Colonic mucosa (tissue), 4 donors: Measurements from ENCODE around the gene MYCT1. TPM values are rescaled to one million over a fixed set of nuclear protein-coding genes. Genes with fewer than 3 reads are reported as not detected.

Experiments used
- DNase-seq: peaks from one replicate; pipeline ENCODE4 v3.0.0-alpha.2; 2020
- H3K27ac ChIP-seq: fragments of 200-600 bp; one replicate; pipeline ENCODE4 v1.8.0; 2021
- H3K27me3 ChIP-seq: fragments of 200-600 bp; one replicate; pipeline ENCODE4 v1.8.0; 2021
- H3K36me3 ChIP-seq: fragments of 200-600 bp; one replicate; pipeline ENCODE4 v1.8.0; 2021
- H3K4me1 ChIP-seq: fragments of 200-600 bp; one replicate; pipeline ENCODE4 v1.8.0; 2021; ENCODE audit warnings: mild to moderate bottlenecking
- H3K4me3 ChIP-seq: fragments of 200-600 bp; one replicate; pipeline ENCODE4 v1.8.0; 2021
- H3K9ac ChIP-seq, 2 donors: one replicate each; pipeline ENCODE4 v1.7.0; 2013; ENCODE audit warnings: control low read depth in 2 of 2, low read depth in 2 of 2, low read length in 2 of 2
- H3K9me3 ChIP-seq: fragments of 200-600 bp; one replicate; pipeline ENCODE4 v1.8.0; 2021
- intact Hi-C: fragments of 100-400 bp; cut with DNase I; formaldehyde crosslinking; loops from one replicate; pipeline ENCODE4 v1.14.1; 2022
- total RNA-seq, 2 donors: library from RNA; stranded (reverse); fragmentation: NEBNext Ultra II Directional in 1 of 2; extraction: Animal tissue kit (Norgen Biotek cat#: 25700) in 1 of 2; gene quantifications; one replicate each; pipeline ENCODE4 v1.2.1, GENCODE V29; 2021
- TF ChIP-seq, protein P1 (sequence below): fragments of 200-600 bp; IDR thresholded peaks from one replicate; pipeline ENCODE4 v1.8.0; 2022; ENCODE audit warnings: antibody characterized with exemption, mild to moderate bottlenecking
- donor health status: healthy.
- donor health status: DM: no; HTN: no; CAD: no.
- donor health status: DM: no; HTN: no; CAD: no.

Gene MYCT1
- total RNA-seq, 2 donors from 2014 or later = 1.9 to 4.8 TPM

DNA sequence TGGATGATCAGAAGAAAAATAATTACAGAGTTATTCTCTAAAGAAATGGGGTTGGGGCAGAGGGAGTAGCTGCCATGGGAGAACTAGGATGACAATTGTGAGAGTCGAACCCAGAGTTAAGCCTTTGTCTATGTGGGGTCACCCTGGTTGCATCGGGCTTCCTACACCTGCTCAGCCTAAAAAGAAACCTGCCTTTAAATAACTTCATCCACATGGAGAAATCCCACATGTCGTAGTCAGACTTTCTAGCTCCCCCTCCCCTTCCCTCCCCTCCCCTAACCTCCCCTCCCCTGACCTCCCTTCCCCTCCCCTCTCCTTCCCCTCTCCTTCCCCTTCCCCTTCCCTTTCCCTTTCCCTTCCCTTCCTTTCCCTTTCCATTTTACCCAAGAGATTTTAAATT, 67.6 kb downstream of the MYCT1 start:
- Histone ChIP-seq H3K27me3 (no peaks in the 10 kb centered on the region), H3K27ac (no peak overlapping the region), H3K9ac (no peak overlapping the region), H3K9me3 (no peaks in the 10 kb centered on the region), H3K4me1 (no peaks in the 10 kb centered on the region), H3K4me3 (no peak overlapping the region), H3K36me3 (no peaks in the 10 kb centered on the region)
- TF ChIP-seq, protein P1, sequence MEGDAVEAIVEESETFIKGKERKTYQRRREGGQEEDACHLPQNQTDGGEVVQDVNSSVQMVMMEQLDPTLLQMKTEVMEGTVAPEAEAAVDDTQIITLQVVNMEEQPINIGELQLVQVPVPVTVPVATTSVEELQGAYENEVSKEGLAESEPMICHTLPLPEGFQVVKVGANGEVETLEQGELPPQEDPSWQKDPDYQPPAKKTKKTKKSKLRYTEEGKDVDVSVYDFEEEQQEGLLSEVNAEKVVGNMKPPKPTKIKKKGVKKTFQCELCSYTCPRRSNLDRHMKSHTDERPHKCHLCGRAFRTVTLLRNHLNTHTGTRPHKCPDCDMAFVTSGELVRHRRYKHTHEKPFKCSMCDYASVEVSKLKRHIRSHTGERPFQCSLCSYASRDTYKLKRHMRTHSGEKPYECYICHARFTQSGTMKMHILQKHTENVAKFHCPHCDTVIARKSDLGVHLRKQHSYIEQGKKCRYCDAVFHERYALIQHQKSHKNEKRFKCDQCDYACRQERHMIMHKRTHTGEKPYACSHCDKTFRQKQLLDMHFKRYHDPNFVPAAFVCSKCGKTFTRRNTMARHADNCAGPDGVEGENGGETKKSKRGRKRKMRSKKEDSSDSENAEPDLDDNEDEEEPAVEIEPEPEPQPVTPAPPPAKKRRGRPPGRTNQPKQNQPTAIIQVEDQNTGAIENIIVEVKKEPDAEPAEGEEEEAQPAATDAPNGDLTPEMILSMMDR = no peak
- DNase-seq = no peak
- intact Hi-C loops = no loop called here

GRCh38 chr6:152769159-152769558, 71.5 kb downstream of the MYCT1 start:
- DNase-seq = no peak
- no peak overlapping the region for H3K27ac ChIP-seq
- no peaks in the 10 kb centered on the region for H3K27me3 ChIP-seq
- intact Hi-C loops = no loop called here
- no peak overlapping the region for H3K4me3 ChIP-seq
- H3K36me3 ChIP-seq = no peaks in the 10 kb centered on the region
- TF ChIP-seq, protein P1 = no peak
- H3K4me1 ChIP-seq = no peaks in the 10 kb centered on the region
- H3K9me3 ChIP-seq = no peaks in the 10 kb centered on the region
- H3K9ac ChIP-seq = no peak overlapping the region

GRCh38 chr6:152769993-152770392, 72.3 kb downstream of the MYCT1 start:
- no peaks in the 10 kb centered on the region for H3K36me3 ChIP-seq
- H3K4me3 ChIP-seq = no peak overlapping the region
- H3K9ac ChIP-seq = no peak overlapping the region
- no peaks in the 10 kb centered on the region for H3K9me3 ChIP-seq
- no peaks in the 10 kb centered on the region for H3K4me1 ChIP-seq
- intact Hi-C loops = no loop called here
- no peaks in the 10 kb centered on the region for H3K27me3 ChIP-seq
- TF ChIP-seq, protein P1 = no peak
- no peak overlapping the region for H3K27ac ChIP-seq
- DNase-seq = no peak

GRCh38 chr6:152771061-152771687, 73.5 kb downstream of the MYCT1 start:
- intact Hi-C loops = no loop called here
- Histone ChIP-seq H3K4me1 (no peaks in the 10 kb centered on the region), H3K9ac (no peak overlapping the region), H3K27ac (no peak overlapping the region), H3K9me3 (no peaks in the 10 kb centered on the region), H3K4me3 (no peak overlapping the region), H3K36me3 (no peaks in the 10 kb centered on the region), H3K27me3 (no peaks in the 10 kb centered on the region)
- TF ChIP-seq, protein P1 = no peak
- no peak for DNase-seq

Other genes starting within 250 kb of the MYCT1 start
- 10 to 100 TPM; 11.6 to 23.7 TPM for gene SYNE1, start 60.5 kb upstream of the MYCT1 start, total RNA-seq
- gene VIP, start 52.9 kb downstream of the MYCT1 start, total RNA-seq = 10 to 100 TPM in 1 of 2 donors, 1 to 10 TPM in 1; 1.5 to 10.9 TPM